Prostate gland (tissue), 2 donors: ENCODE results near the gene RAB36. TPM values are rescaled to one million over a fixed set of nuclear protein-coding genes. Genes with fewer than 3 reads are reported as not detected.

ENCODE experiments used
- DNase-seq: peaks from one replicate; pipeline ENCODE4 v3.0.0-alpha.2; 2019; ENCODE audit warnings: low spot score
- H3K27ac ChIP-seq, 2 donors: fragments of 200-600 bp; sonication (generic); 2 replicates each; pipeline ENCODE4 v1.5.1; 2017 to 2019
- H3K27me3 ChIP-seq: fragments of 200-600 bp; sonication (generic); replicated peaks from 2 replicates; pipeline ENCODE4 v1.5.1; 2019; ENCODE audit not compliant: insufficient read depth
- H3K36me3 ChIP-seq, 2 donors: fragments of 200-600 bp; sonication (generic); 1 replicate in 1 of 2; 2 replicates in 1 of 2; pipeline versions ENCODE4 v1.5.1 to v1.8.1; 2017 to 2019
- H3K4me1 ChIP-seq: fragments of 200-600 bp; sonication (generic); replicated peaks from 2 replicates; pipeline ENCODE4 v1.5.1; 2019
- H3K4me3 ChIP-seq, 2 donors: fragments of 200-600 bp; sonication (generic); 2 replicates each; pipeline ENCODE4 v1.5.1; 2017 to 2019
- H3K9me3 ChIP-seq: fragments of 200-600 bp; sonication (generic); 2 replicates; pipeline ENCODE4 v1.5.1; 2017
- CTCF ChIP-seq, 4 experiments: fragments of 200-600 bp in 2 of 4; fragments of 450-650 bp in 2 of 4; sonication (generic) in 2 of 4; IDR thresholded peaks; 1 replicate in 3 of 4; 2 replicates in 1 of 4; pipeline ENCODE4 v1.5.1; 2016 to 2019; ENCODE audit warnings: antibody characterized with exemption in 4 of 4, mild to moderate bottlenecking in 2 of 4, moderate library complexity in 2 of 4
- POLR2A ChIP-seq: fragments of 450-650 bp; IDR thresholded peaks from one replicate; pipeline ENCODE4 v1.6.1; 2016; ENCODE audit warnings: antibody characterized with exemption, mild to moderate bottlenecking
- POLR2AphosphoS5 ChIP-seq: sonication (generic); formaldehyde crosslinking; IDR thresholded peaks from one replicate; pipeline ENCODE4 v1.6.1; 2017; ENCODE audit warnings: antibody characterized with exemption
- WGBS: methylation state at CpG from one replicate; pipeline ENCODE4 v1.1.5; 2018; 5-methylcytosine and 5-hydroxymethylcytosine counted together
- intact Hi-C: fragments of 100-400 bp; cut with DNase I; formaldehyde crosslinking; loops from one replicate; pipeline ENCODE4 v1.14.2; 2022
- total RNA-seq, 2 donors: library from RNA; depleted of rRNA; stranded (reverse); fragments of >200 nt; gene quantifications; one replicate each; pipeline ENCODE4 v1.1.0, GENCODE V29; 2016

RAB36 gene
- total RNA-seq, 2 donors from 2014 or later: 4.1 to 12.7 TPM

- intact Hi-C loops: no loop called here
- Histone ChIP-seq H3K4me3 (no peak overlapping the region), H3K36me3 (no peaks in the 10 kb centered on the region), H3K4me1 (no peaks in the 10 kb centered on the region), H3K27me3 (no peaks in the 10 kb centered on the region), H3K27ac (no peak overlapping the region), H3K9me3 (no peaks in the 10 kb centered on the region)
- DNase-seq: no peak
- TF ChIP-seq POLR2AphosphoS5 (no peak), POLR2A (no peak), CTCF (IDR thresholded peaks at IDR 0.05) (no peak)
- WGBS: 93% methylated on average over 5 of the region's 5 CpGs
Measured at GRCh38 chr22:23193196-23193827, 48.0 kb downstream of the RAB36 start.

- Histone ChIP-seq H3K36me3 (no peaks in the 10 kb centered on the region), H3K9me3 (no peaks in the 10 kb centered on the region), H3K27me3 (no peaks in the 10 kb centered on the region), H3K4me1 (no peaks in the 10 kb centered on the region), H3K27ac (no peak overlapping the region), H3K4me3 (no peak overlapping the region)
- intact Hi-C loops: no loop called here
- no peak for DNase-seq
- WGBS: 62% methylated on average over 5 of the region's 5 CpGs
- TF ChIP-seq POLR2AphosphoS5 (no peak), POLR2A (no peak), CTCF (IDR thresholded peaks at IDR 0.05) (no peak)
Measured at GRCh38 chr22:23193882-23194281, 48.6 kb downstream of the RAB36 start.

GRCh38 chr22:23196165-23196564, 50.9 kb downstream of the RAB36 start:
- TF ChIP-seq POLR2A (no peak), POLR2AphosphoS5 (no peak), CTCF (IDR thresholded peaks at IDR 0.05) (no peak)
- no peak for DNase-seq
- intact Hi-C loops: no loop called here
- no peak overlapping the region for H3K27ac ChIP-seq
- no peaks in the 10 kb centered on the region for H3K4me1 ChIP-seq
- H3K4me3 ChIP-seq: no peak overlapping the region
- H3K36me3 ChIP-seq: no peaks in the 10 kb centered on the region
- WGBS: 70% methylated on average over 11 of the region's 11 CpGs
- no peaks in the 10 kb centered on the region for H3K9me3 ChIP-seq
- no peaks in the 10 kb centered on the region for H3K27me3 ChIP-seq

GRCh38 chr22:23197836-23198235, 52.6 kb downstream of the RAB36 start:
- no peak for TF ChIP-seq POLR2A
- TF ChIP-seq POLR2AphosphoS5: no peak
- Histone ChIP-seq H3K4me3 (no peak overlapping the region), H3K4me1 (no peaks in the 10 kb centered on the region), H3K36me3 (no peaks in the 10 kb centered on the region), H3K9me3 (no peaks in the 10 kb centered on the region), H3K27me3 (no peaks in the 10 kb centered on the region), H3K27ac (no peak overlapping the region)
- WGBS: 95% methylated on average over 8 of the region's 8 CpGs
- intact Hi-C loops: no loop called here
- DNase-seq: no peak

GRCh38 chr22:23199159-23199558, 53.9 kb downstream of the RAB36 start:
- intact Hi-C loops: no loop called here
- DNase-seq: no peak
- no peaks in the 10 kb centered on the region for H3K36me3 ChIP-seq
- no peaks in the 10 kb centered on the region for H3K9me3 ChIP-seq
- WGBS: 63% methylated on average over 8 of the region's 8 CpGs
- TF ChIP-seq CTCF (IDR thresholded peaks at IDR 0.05): no peak
- no peak for TF ChIP-seq POLR2AphosphoS5
- no peak for TF ChIP-seq POLR2A
- no peaks in the 10 kb centered on the region for H3K4me1 ChIP-seq
- H3K27me3 ChIP-seq: no peaks in the 10 kb centered on the region
- H3K27ac ChIP-seq: no peak overlapping the region
- no peak overlapping the region for H3K4me3 ChIP-seq
